HepG2 (cell line): ENCODE results near the gene HAP1. TPM values are rescaled to one million over a fixed set of nuclear protein-coding genes. Genes with fewer than 3 reads are reported as not detected.
A peak's percentile ranks its signal among the peaks of the same experiment; 100 is the strongest.

Experiments used
- ARNT2 ChIP-seq: sonication (generic); formaldehyde crosslinking; IDR thresholded peaks from 2 replicates; pipeline ENCODE4 v1.8.0; 2022; ENCODE audit warnings: mild to moderate bottlenecking, low read depth, missing genetic modification reagents, moderate library complexity
- CHD4 ChIP-seq: fragments of 200-600 bp; sonication (generic); IDR thresholded peaks from 2 replicates; pipeline ENCODE4 v1.7.0; 2017; ENCODE audit warnings: mild to moderate bottlenecking, low read length, borderline replicate concordance
- ISL2 ChIP-seq: sonication (generic); formaldehyde crosslinking; IDR thresholded peaks from 2 replicates; pipeline ENCODE4 v1.5.0; 2020; ENCODE audit warnings: missing genetic modification reagents
- MATR3 ChIP-seq: sonication (generic); formaldehyde crosslinking; IDR thresholded peaks from 2 replicates; pipeline ENCODE4 v1.4.0; 2020; ENCODE audit warnings: missing genetic modification reagents
- NFYB ChIP-seq: sonication (generic); formaldehyde crosslinking; IDR thresholded peaks from 2 replicates; pipeline ENCODE4 v1.4.0; 2020; ENCODE audit warnings: missing genetic modification reagents
- PBX2 ChIP-seq: IDR thresholded peaks from 2 replicates; pipeline ENCODE4 v1.6.1; 2016; ENCODE audit warnings: control low read depth
- PHF5A ChIP-seq: IDR thresholded peaks from one replicate; pipeline ENCODE4 v1.6.1; 2018; ENCODE audit warnings: low read depth, missing genetic modification reagents; ENCODE audit not compliant: unreplicated experiment
- RARG ChIP-seq: sonication (generic); formaldehyde crosslinking; IDR thresholded peaks from 2 replicates; pipeline ENCODE4 v1.4.0; 2020; ENCODE audit warnings: low read depth, mild to moderate bottlenecking, missing genetic modification reagents
- TFAP4 ChIP-seq: sonication (generic); IDR thresholded peaks from 2 replicates; pipeline ENCODE4 v1.6.1; 2016; ENCODE audit warnings: low read depth, borderline replicate concordance
- TP53 ChIP-seq: sonication (generic); formaldehyde crosslinking; conservative IDR thresholded peaks from 2 replicates; pipeline ENCODE4 v1.4.0; 2020; ENCODE audit warnings: missing genetic modification reagents
- TSC22D2 ChIP-seq: sonication (generic); formaldehyde crosslinking; IDR thresholded peaks from 2 replicates; pipeline ENCODE4 v1.5.1; 2020; ENCODE audit warnings: missing genetic modification reagents, mild to moderate bottlenecking, borderline replicate concordance
- ZNF317 ChIP-seq: sonication (generic); formaldehyde crosslinking; IDR thresholded peaks from 2 replicates; pipeline ENCODE4 v1.5.0; 2020; ENCODE audit warnings: mild to moderate bottlenecking, missing genetic modification reagents
- ZNF703 ChIP-seq: sonication (generic); formaldehyde crosslinking; IDR thresholded peaks from 2 replicates; pipeline ENCODE4 v1.5.1; 2020; ENCODE audit warnings: missing genetic modification reagents, mild to moderate bottlenecking, moderate library complexity, borderline replicate concordance
- ZNF781 ChIP-seq: sonication (generic); formaldehyde crosslinking; IDR thresholded peaks from 2 replicates; pipeline ENCODE4 v1.5.1; 2020; ENCODE audit warnings: borderline replicate concordance, mild to moderate bottlenecking, missing genetic modification reagents; ENCODE audit errors: not compliant biosample characterization
- polyA plus RNA-seq, 8 experiments: library from polyadenylated mRNA; depleted of rRNA in 3 of 8; stranded (reverse) in 7 of 8; unstranded in 1 of 8; fragments of >200 nt; fragmentation: Illumina TruSeq in 4 of 8; extraction: Trizol in 4 of 8; gene quantifications; 2 replicates each; pipeline versions ENCODE4 v1.2.1 to v1.2.3, GENCODE V29; 2011 to 2016; ENCODE audit warnings: low read depth in 4 of 8, missing spikeins in 1 of 8, mixed read lengths in 1 of 8; ENCODE audit not compliant: insufficient read depth in 1 of 8
- total RNA-seq, 5 experiments: library from RNA; depleted of rRNA; stranded (reverse); fragments of >200 nt; fragmentation: Illumina TruSeq; extraction: Trizol; gene quantifications; 2 replicates each; pipeline ENCODE4 v1.2.3, GENCODE V29; 2016; ENCODE audit warnings: low read depth in 1 of 5
- TF ChIP-seq, protein P1 (sequence below): sonication (generic); formaldehyde crosslinking; conservative IDR thresholded peaks from 2 replicates; pipeline ENCODE4 v1.4.0; 2020; ENCODE audit warnings: mild to moderate bottlenecking, missing genetic modification reagents, moderate library complexity
- TF ChIP-seq, protein P2 (sequence below): IDR thresholded peaks from 2 replicates; pipeline ENCODE4 v1.6.1; 2012; ENCODE audit warnings: low read length, improper control_type of control experiment
- TF ChIP-seq, protein P3 (sequence below): sonication (generic); formaldehyde crosslinking; IDR thresholded peaks from 2 replicates; pipeline ENCODE4 v1.5.1; 2020; ENCODE audit warnings: missing genetic modification reagents, mild to moderate bottlenecking, borderline replicate concordance

The HAP1 gene
- total and polyA plus RNA-seq, 2 of the 13 experiments (the other 11 are each of a cell fraction or from before 2014, with no cell fraction given), result 0.07 TPM

- TF ChIP-seq ZNF317 (CRISPR knock-in tag), result peak; percentile 15; the same call in 1 of the 2 replicates
- no peak for TF ChIP-seq TSC22D2
- peak; percentile 67; the same call in 1 of the 2 replicates for TF ChIP-seq ARNT2 (CRISPR knock-in tag)
- TF ChIP-seq, protein P1, sequence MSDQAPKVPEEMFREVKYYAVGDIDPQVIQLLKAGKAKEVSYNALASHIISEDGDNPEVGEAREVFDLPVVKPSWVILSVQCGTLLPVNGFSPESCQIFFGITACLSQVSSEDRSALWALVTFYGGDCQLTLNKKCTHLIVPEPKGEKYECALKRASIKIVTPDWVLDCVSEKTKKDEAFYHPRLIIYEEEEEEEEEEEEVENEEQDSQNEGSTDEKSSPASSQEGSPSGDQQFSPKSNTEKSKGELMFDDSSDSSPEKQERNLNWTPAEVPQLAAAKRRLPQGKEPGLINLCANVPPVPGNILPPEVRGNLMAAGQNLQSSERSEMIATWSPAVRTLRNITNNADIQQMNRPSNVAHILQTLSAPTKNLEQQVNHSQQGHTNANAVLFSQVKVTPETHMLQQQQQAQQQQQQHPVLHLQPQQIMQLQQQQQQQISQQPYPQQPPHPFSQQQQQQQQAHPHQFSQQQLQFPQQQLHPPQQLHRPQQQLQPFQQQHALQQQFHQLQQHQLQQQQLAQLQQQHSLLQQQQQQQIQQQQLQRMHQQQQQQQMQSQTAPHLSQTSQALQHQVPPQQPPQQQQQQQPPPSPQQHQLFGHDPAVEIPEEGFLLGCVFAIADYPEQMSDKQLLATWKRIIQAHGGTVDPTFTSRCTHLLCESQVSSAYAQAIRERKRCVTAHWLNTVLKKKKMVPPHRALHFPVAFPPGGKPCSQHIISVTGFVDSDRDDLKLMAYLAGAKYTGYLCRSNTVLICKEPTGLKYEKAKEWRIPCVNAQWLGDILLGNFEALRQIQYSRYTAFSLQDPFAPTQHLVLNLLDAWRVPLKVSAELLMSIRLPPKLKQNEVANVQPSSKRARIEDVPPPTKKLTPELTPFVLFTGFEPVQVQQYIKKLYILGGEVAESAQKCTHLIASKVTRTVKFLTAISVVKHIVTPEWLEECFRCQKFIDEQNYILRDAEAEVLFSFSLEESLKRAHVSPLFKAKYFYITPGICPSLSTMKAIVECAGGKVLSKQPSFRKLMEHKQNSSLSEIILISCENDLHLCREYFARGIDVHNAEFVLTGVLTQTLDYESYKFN (CRISPR knock-in tag), result peak; percentile 98
- 0 out of 2 replicates have a peak, but pooled peaks have one; percentile 56 for TF ChIP-seq TP53 (CRISPR knock-in tag)
- 0 out of 2 replicates have a peak, but pooled peaks have one; percentile 7 for TF ChIP-seq PBX2 (CRISPR knock-in tag)
- TF ChIP-seq MATR3 (CRISPR knock-in tag), result no peak
- TF ChIP-seq, protein P2, sequence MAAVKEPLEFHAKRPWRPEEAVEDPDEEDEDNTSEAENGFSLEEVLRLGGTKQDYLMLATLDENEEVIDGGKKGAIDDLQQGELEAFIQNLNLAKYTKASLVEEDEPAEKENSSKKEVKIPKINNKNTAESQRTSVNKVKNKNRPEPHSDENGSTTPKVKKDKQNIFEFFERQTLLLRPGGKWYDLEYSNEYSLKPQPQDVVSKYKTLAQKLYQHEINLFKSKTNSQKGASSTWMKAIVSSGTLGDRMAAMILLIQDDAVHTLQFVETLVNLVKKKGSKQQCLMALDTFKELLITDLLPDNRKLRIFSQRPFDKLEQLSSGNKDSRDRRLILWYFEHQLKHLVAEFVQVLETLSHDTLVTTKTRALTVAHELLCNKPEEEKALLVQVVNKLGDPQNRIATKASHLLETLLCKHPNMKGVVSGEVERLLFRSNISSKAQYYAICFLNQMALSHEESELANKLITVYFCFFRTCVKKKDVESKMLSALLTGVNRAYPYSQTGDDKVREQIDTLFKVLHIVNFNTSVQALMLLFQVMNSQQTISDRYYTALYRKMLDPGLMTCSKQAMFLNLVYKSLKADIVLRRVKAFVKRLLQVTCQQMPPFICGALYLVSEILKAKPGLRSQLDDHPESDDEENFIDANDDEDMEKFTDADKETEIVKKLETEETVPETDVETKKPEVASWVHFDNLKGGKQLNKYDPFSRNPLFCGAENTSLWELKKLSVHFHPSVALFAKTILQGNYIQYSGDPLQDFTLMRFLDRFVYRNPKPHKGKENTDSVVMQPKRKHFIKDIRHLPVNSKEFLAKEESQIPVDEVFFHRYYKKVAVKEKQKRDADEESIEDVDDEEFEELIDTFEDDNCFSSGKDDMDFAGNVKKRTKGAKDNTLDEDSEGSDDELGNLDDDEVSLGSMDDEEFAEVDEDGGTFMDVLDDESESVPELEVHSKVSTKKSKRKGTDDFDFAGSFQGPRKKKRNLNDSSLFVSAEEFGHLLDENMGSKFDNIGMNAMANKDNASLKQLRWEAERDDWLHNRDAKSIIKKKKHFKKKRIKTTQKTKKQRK, result no peak
- TF ChIP-seq ISL2 (CRISPR knock-in tag), result no peak
- TF ChIP-seq PHF5A (CRISPR knock-in tag), result no peak
- no peak for TF ChIP-seq NFYB (CRISPR knock-in tag)
- peak; percentile 77 for TF ChIP-seq ZNF781 (CRISPR knock-in tag)
- no peak for TF ChIP-seq ZNF703 (CRISPR knock-in tag)
- no peak for TF ChIP-seq CHD4
- TF ChIP-seq, protein P3, sequence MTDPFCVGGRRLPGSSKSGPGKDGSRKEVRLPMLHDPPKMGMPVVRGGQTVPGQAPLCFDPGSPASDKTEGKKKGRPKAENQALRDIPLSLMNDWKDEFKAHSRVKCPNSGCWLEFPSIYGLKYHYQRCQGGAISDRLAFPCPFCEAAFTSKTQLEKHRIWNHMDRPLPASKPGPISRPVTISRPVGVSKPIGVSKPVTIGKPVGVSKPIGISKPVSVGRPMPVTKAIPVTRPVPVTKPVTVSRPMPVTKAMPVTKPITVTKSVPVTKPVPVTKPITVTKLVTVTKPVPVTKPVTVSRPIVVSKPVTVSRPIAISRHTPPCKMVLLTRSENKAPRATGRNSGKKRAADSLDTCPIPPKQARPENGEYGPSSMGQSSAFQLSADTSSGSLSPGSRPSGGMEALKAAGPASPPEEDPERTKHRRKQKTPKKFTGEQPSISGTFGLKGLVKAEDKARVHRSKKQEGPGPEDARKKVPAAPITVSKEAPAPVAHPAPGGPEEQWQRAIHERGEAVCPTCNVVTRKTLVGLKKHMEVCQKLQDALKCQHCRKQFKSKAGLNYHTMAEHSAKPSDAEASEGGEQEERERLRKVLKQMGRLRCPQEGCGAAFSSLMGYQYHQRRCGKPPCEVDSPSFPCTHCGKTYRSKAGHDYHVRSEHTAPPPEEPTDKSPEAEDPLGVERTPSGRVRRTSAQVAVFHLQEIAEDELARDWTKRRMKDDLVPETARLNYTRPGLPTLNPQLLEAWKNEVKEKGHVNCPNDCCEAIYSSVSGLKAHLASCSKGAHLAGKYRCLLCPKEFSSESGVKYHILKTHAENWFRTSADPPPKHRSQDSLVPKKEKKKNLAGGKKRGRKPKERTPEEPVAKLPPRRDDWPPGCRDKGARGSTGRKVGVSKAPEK (CRISPR knock-in tag), result peak; percentile 64; the same call in 1 of the 2 replicates
- 0 out of 2 replicates have a peak, but pooled peaks have one; percentile 39 for TF ChIP-seq RARG (CRISPR knock-in tag)
- TF ChIP-seq TFAP4, result peak; percentile 38; the same call in 1 of the 2 replicates
Measured at GRCh38 chr17:41772586-41773189, 38.2 kb upstream of the HAP1 start (continued).
